ENCODE measurements around the gene EPRS1. TPM values are rescaled to one million over a fixed set of nuclear protein-coding genes. Genes with fewer than 3 reads are reported as not detected.
A peak's percentile ranks its signal among the peaks of the same experiment; 100 is the strongest.
"Not testable (repeated sequence)": the region's sequence is repeated elsewhere in the genome, so short reads cannot be mapped to it uniquely, and the experiment has no call there.

Gene EPRS1
- total RNA-seq, 2 donors from 2014 or later, result 85.9 to 93.3 TPM

- 87 to 90% methylated on average over 10 to 15 of the region's 15 CpGs for WGBS, 2 experiments (ENCODE audit: insufficient coverage in 1 of 2, insufficient read length in 1 of 2)
Measured at GRCh38 chr1:220086261-220086686, 40.0 kb upstream of the EPRS1 start.

GRCh38 chr1:220084460-220084859 is 38.2 kb upstream of the EPRS1 start:
- DNase-seq, result no peak
- H3K27me3 ChIP-seq (ENCODE audit: control insufficient read depth, insufficient read depth, low read length, poor library complexity, severe bottlenecking), result no peaks in the 10 kb centered on the region
- H3K36me3 ChIP-seq (ENCODE audit: control insufficient read depth, insufficient read depth, low read length), result no peaks in the 10 kb centered on the region
- no peak for TF ChIP-seq CTCF (conservative IDR thresholded peaks at IDR 0.05)
- H3K4me1 ChIP-seq (ENCODE audit: control insufficient read depth, insufficient read depth, low read length), result no peaks in the 10 kb centered on the region
- no peaks in the 10 kb centered on the region for H3K4me1 Mint-ChIP-seq
- H3K27me3 Mint-ChIP-seq (ENCODE audit: insufficient read depth), result no peaks in the 10 kb centered on the region
- no peaks in the 10 kb centered on the region for H3K9me3 ChIP-seq (ENCODE audit: control insufficient read depth, low read length)
- 100% methylated on average over 1 of the region's 1 CpG; no CpG with 5 or more reads in 1 of the 2 experiments for WGBS, 2 experiments (ENCODE audit: insufficient coverage in 1 of 2, insufficient read length in 1 of 2)
- no peak overlapping the region for H3K9ac ChIP-seq (ENCODE audit: extremely low read depth, low read length, poor library complexity, severe bottlenecking)
- no peak overlapping the region for H3K4me3 ChIP-seq (ENCODE audit: low read length)
- no peak overlapping the region for H3K4me3 Mint-ChIP-seq
- H3K27ac ChIP-seq (ENCODE audit: low read depth, low read length), result no peak overlapping the region
- peaks cover 14% of the 10 kb centered on the region for H3K36me3 Mint-ChIP-seq (ENCODE audit: low read depth)
- no peak overlapping the region for H3K27ac Mint-ChIP-seq
- no peaks in the 10 kb centered on the region for H3K9me3 Mint-ChIP-seq

More at GRCh38 chr1:220086261-220086686, 40.0 kb upstream of the EPRS1 start:
- H3K36me3 Mint-ChIP-seq (ENCODE audit: low read depth); H3K4me1 Mint-ChIP-seq; H3K9me3 Mint-ChIP-seq; H3K36me3 ChIP-seq (ENCODE audit: control insufficient read depth, insufficient read depth, low read length); H3K27ac ChIP-seq (ENCODE audit: low read depth, low read length); H3K9me3 ChIP-seq (ENCODE audit: control insufficient read depth, low read length); H3K9ac ChIP-seq (ENCODE audit: extremely low read depth, low read length, poor library complexity, severe bottlenecking); H3K27me3 ChIP-seq (ENCODE audit: control insufficient read depth, insufficient read depth, low read length, poor library complexity, severe bottlenecking); H3K27me3 Mint-ChIP-seq (ENCODE audit: insufficient read depth); H3K27ac Mint-ChIP-seq; H3K4me1 ChIP-seq (ENCODE audit: control insufficient read depth, insufficient read depth, low read length); H3K4me3 ChIP-seq (ENCODE audit: low read length); H3K4me3 Mint-ChIP-seq: not testable (repeated sequence)
- DNase-seq, result peak; percentile 84
- peak; percentile 80 for TF ChIP-seq CTCF (conservative IDR thresholded peaks at IDR 0.05)

GRCh38 chr1:220077887-220078286 is 31.6 kb upstream of the EPRS1 start:
- no peaks in the 10 kb centered on the region for H3K27me3 ChIP-seq (ENCODE audit: control insufficient read depth, insufficient read depth, low read length, poor library complexity, severe bottlenecking)
- WGBS, 2 experiments (ENCODE audit: insufficient coverage in 1 of 2, insufficient read length in 1 of 2), result 93 to 94% methylated on average over 2 of the region's 3 CpGs
- no peak overlapping the region for H3K4me3 ChIP-seq (ENCODE audit: low read length)
- no peak for DNase-seq
- no peak overlapping the region for H3K9ac ChIP-seq (ENCODE audit: extremely low read depth, low read length, poor library complexity, severe bottlenecking)
- Mint-ChIP-seq H3K27ac (no peak overlapping the region), H3K36me3 (ENCODE audit: low read depth) (peaks cover 30% of the 10 kb centered on the region), H3K4me3 (no peak overlapping the region), H3K4me1 (no peaks in the 10 kb centered on the region), H3K9me3 (no peaks in the 10 kb centered on the region), H3K27me3 (ENCODE audit: insufficient read depth) (no peaks in the 10 kb centered on the region)
- H3K36me3 ChIP-seq (ENCODE audit: control insufficient read depth, insufficient read depth, low read length), result peaks cover 7% of the 10 kb centered on the region
- no peaks in the 10 kb centered on the region for H3K4me1 ChIP-seq (ENCODE audit: control insufficient read depth, insufficient read depth, low read length)
- no peak for TF ChIP-seq CTCF (conservative IDR thresholded peaks at IDR 0.05)
- no peaks in the 10 kb centered on the region for H3K9me3 ChIP-seq (ENCODE audit: control insufficient read depth, low read length)
- no peak overlapping the region for H3K27ac ChIP-seq (ENCODE audit: low read depth, low read length)
